IMR-90 (cell line): ENCODE measurements around the gene PHF3. TPM values are rescaled to one million over a fixed set of nuclear protein-coding genes. Genes with fewer than 3 reads are reported as not detected.

Experiments
- ATAC-seq: fragments of 200-7000 bp; cut with Tn5 transposase; 2 replicates; pipeline ENCODE4 v1.9.1; 2020; ENCODE audit warnings: low read depth, mild to moderate bottlenecking, moderate library complexity
- BruUV-seq: library from RNA; stranded (reverse); fragments of 400-500 nt; replicated peaks from 2 replicates; lab custom pipeline; 2021; lab: Mats Ljungman, UMichigan
- CTCF ChIA-PET: fragments of 300-600 bp; formaldehyde crosslinking; extraction: SDS; loops from one replicate; lab custom pipeline; 2021; ENCODE audit warnings: antibody characterized with exemption; lab: Yijun Ruan, JAX
- POLR2A ChIA-PET: fragments of 300-600 bp; sonication (Branson Sonifier 250); formaldehyde crosslinking; loops from one replicate; lab custom pipeline; 2022; ENCODE audit warnings: antibody characterized with exemption; ENCODE audit not compliant: unreplicated experiment; lab: Charles Lee
- DNase-seq: peaks from one replicate; pipeline ENCODE4 v3.0.0; 2013
- H2AFZ ChIP-seq: replicated peaks from 2 replicates; pipeline ENCODE3; 2013; ENCODE audit warnings: low read length, mild to moderate bottlenecking; ENCODE audit not compliant: poor library complexity
- H2AK5ac ChIP-seq: 2 replicates; pipeline ENCODE4 v1.6.1; 2013; ENCODE audit warnings: low read depth, low read length, inconsistent platforms
- H2AK9ac ChIP-seq: replicated peaks from 2 replicates; pipeline ENCODE3; 2013; ENCODE audit warnings: mild to moderate bottlenecking, low read depth, low read length, moderate library complexity; ENCODE audit not compliant: poor library complexity
- H2BK120ac ChIP-seq: 2 replicates; pipeline ENCODE4 v1.6.1; 2013; ENCODE audit warnings: low read depth, low read length, inconsistent platforms
- H2BK15ac ChIP-seq: 3 replicates; pipeline ENCODE4 v1.6.1; 2013; ENCODE audit warnings: low read depth, low read length, inconsistent platforms
- H2BK20ac ChIP-seq: 2 replicates; pipeline ENCODE4 v1.6.1; 2013; ENCODE audit warnings: low read depth, mild to moderate bottlenecking, inconsistent platforms, low read length, moderate library complexity
- H2BK5ac ChIP-seq: 2 replicates; pipeline ENCODE4 v1.6.1; 2013; ENCODE audit warnings: mild to moderate bottlenecking, low read depth, low read length, inconsistent platforms; ENCODE audit not compliant: poor library complexity, severe bottlenecking
- H3K14ac ChIP-seq: replicated peaks from 2 replicates; pipeline ENCODE4 v1.6.1; 2013; ENCODE audit warnings: low read depth, low read length, inconsistent platforms
- H3K18ac ChIP-seq: 2 replicates; pipeline ENCODE4 v1.6.1; 2013; ENCODE audit warnings: low read depth, low read length, control low read depth
- H3K23ac ChIP-seq: 2 replicates; pipeline ENCODE4 v1.6.1; 2013; ENCODE audit warnings: low read depth, low read length, inconsistent platforms
- H3K27ac ChIP-seq: 2 replicates; pipeline ENCODE4 v1.5.1; 2013; ENCODE audit warnings: mild to moderate bottlenecking, control low read depth, low read length; ENCODE audit not compliant: insufficient read depth
- H3K27me3 ChIP-seq: 2 replicates; pipeline ENCODE4 v1.6.1; 2013; ENCODE audit warnings: low read length; ENCODE audit not compliant: control insufficient read depth, insufficient read depth
- H3K36me3 ChIP-seq: 2 replicates; pipeline ENCODE4 v1.6.1; 2013; ENCODE audit warnings: low read length, mixed read lengths; ENCODE audit not compliant: control insufficient read depth, insufficient read depth
- H3K4ac ChIP-seq: 2 replicates; pipeline ENCODE4 v1.6.1; 2013; ENCODE audit warnings: low read depth, low read length, inconsistent platforms
- H3K4me1 ChIP-seq: 2 replicates; pipeline ENCODE4 v1.6.1; 2013; ENCODE audit warnings: low read length, mixed read lengths; ENCODE audit not compliant: control insufficient read depth, insufficient read depth
- H3K4me2 ChIP-seq: 2 replicates; pipeline ENCODE4 v1.6.1; 2013; ENCODE audit warnings: low read depth, mild to moderate bottlenecking, control low read depth, low read length, moderate library complexity
- H3K4me3 ChIP-seq: 2 replicates; pipeline ENCODE4 v1.5.1; 2013; ENCODE audit warnings: low read depth, mild to moderate bottlenecking, control low read depth, low read length, moderate library complexity; ENCODE audit not compliant: insufficient read depth
- H3K56ac ChIP-seq: 2 replicates; pipeline ENCODE4 v1.6.1; 2013; ENCODE audit warnings: low read length, inconsistent platforms; ENCODE audit not compliant: insufficient read depth; ENCODE audit errors: extremely low read depth
- H3K79me1 ChIP-seq, 2 experiments: 2 replicates each; pipeline ENCODE4 v1.6.1; 2013; ENCODE audit warnings: low read length in 2 of 2, inconsistent platforms in 1 of 2, low read depth in 1 of 2
- H3K9ac ChIP-seq: 2 replicates; pipeline ENCODE4 v1.6.1; 2013; ENCODE audit warnings: low read depth, low read length, control low read depth
- H3K9me1 ChIP-seq: 2 replicates; pipeline ENCODE4 v1.6.1; 2013; ENCODE audit warnings: low read length, inconsistent platforms; ENCODE audit not compliant: insufficient read depth
- H3K9me3 ChIP-seq: 2 replicates; pipeline ENCODE4 v1.6.1; 2013; ENCODE audit warnings: low read length; ENCODE audit not compliant: control insufficient read depth, insufficient read depth
- H4K20me1 ChIP-seq: 2 replicates; pipeline ENCODE4 v1.6.1; 2013; ENCODE audit warnings: low read length, inconsistent platforms; ENCODE audit not compliant: insufficient read depth
- H4K5ac ChIP-seq: 2 replicates; pipeline ENCODE4 v1.6.1; 2013; ENCODE audit warnings: mild to moderate bottlenecking, low read depth, low read length, control low read depth
- H4K8ac ChIP-seq, 2 experiments: 2 replicates each; pipeline ENCODE4 v1.6.1; 2013; ENCODE audit warnings: low read depth in 2 of 2, low read length in 2 of 2, control low read depth in 1 of 2, inconsistent platforms in 1 of 2
- H4K91ac ChIP-seq: 2 replicates; pipeline ENCODE4 v1.6.1; 2013; ENCODE audit warnings: low read depth, low read length, inconsistent platforms; ENCODE audit not compliant: insufficient read depth
- BHLHE40 ChIP-seq: fragments of 150-350 bp; IDR thresholded peaks from 2 replicates; pipeline ENCODE4 v1.6.1; 2016; ENCODE audit warnings: mild to moderate bottlenecking, low read depth, low read length
- CHD1 ChIP-seq: IDR thresholded peaks from 2 replicates; pipeline ENCODE4 v1.6.1; 2012; ENCODE audit warnings: low read depth, low read length, improper control_type of control experiment
- ELK1 ChIP-seq: fragments of 150-350 bp; IDR thresholded peaks from 2 replicates; pipeline ENCODE4 v1.6.1; 2016; ENCODE audit warnings: low read depth, mild to moderate bottlenecking, low read length, moderate library complexity, borderline replicate concordance
- FOS ChIP-seq: fragments of 150-350 bp; IDR thresholded peaks from 2 replicates; pipeline ENCODE4 v1.6.1; 2016; ENCODE audit warnings: low read depth, low read length
- MAFK ChIP-seq: IDR thresholded peaks from 2 replicates; pipeline ENCODE4 v1.6.1; 2012; ENCODE audit warnings: low read depth, low read length, improper control_type of control experiment
- MAZ ChIP-seq: IDR thresholded peaks from 2 replicates; pipeline ENCODE4 v1.6.1; 2012; ENCODE audit warnings: low read depth, mild to moderate bottlenecking, low read length, improper control_type of control experiment, moderate library complexity, borderline replicate concordance
- MXI1 ChIP-seq: IDR thresholded peaks from 2 replicates; pipeline ENCODE4 v1.6.1; 2012; ENCODE audit warnings: low read depth, mild to moderate bottlenecking, low read length, moderate library complexity, borderline replicate concordance
- NFE2L2 ChIP-seq: fragments of 150-350 bp; IDR thresholded peaks from 2 replicates; pipeline ENCODE4 v1.6.1; 2016; ENCODE audit warnings: low read depth, mild to moderate bottlenecking, low read length
- POLR2A ChIP-seq: IDR thresholded peaks from 2 replicates; pipeline ENCODE4 v1.6.1; 2012; ENCODE audit warnings: mild to moderate bottlenecking, low read depth, low read length
- RFX5 ChIP-seq: IDR thresholded peaks from 2 replicates; pipeline ENCODE4 v1.8.0; 2012; ENCODE audit warnings: low read depth, mild to moderate bottlenecking, low read length, moderate library complexity
- WGBS, 2 experiments: methylation state at CpG; one replicate each; pipeline versions ENCODE4 v1.1.5 to v1.1.7; 2013; ENCODE audit warnings: missing lambda C conversion rate in 2 of 2; ENCODE audit not compliant: insufficient read length in 1 of 2; ENCODE audit errors: extremely low coverage in 2 of 2; 5-methylcytosine and 5-hydroxymethylcytosine counted together
- dilution Hi-C: fragments of 300-500 bp; cut with HindIII; formaldehyde crosslinking; loops from one replicate; pipeline ENCODE4 v1.14.3; 2018; ENCODE audit warnings: low sequenced_read_pairs; ENCODE audit not compliant: unreplicated experiment
- in situ Hi-C: fragments of 300-500 bp; cut with MboI; formaldehyde crosslinking; loops from 3 replicates; pipeline ENCODE4 v1.14.3; 2019; ENCODE audit warnings: low sequenced_read_pairs, inconsistent platforms, mixed read lengths
- intact Hi-C: fragments of 100-400 bp; cut with micrococcal nuclease; formaldehyde crosslinking; loops from 2 replicates; pipeline ENCODE4 v1.10.0; 2022
- polyA plus RNA-seq, 3 experiments: library from polyadenylated mRNA; depleted of rRNA; stranded (reverse); fragments of >200 nt; gene quantifications; 2 replicates each; pipeline ENCODE4 v1.2.3, GENCODE V29; 2012; ENCODE audit warnings: low replicate concordance in 1 of 3
- total RNA-seq: library from RNA; depleted of rRNA; stranded (reverse); fragments of >200 nt; gene quantifications from 2 replicates; pipeline ENCODE4 v1.2.3, GENCODE V29; 2012
- TF ChIP-seq, protein P1 (sequence below): conservative IDR thresholded peaks from 2 replicates; pipeline ENCODE4 v1.5.1; 2012; ENCODE audit warnings: mild to moderate bottlenecking, low read depth, low read length, improper control_type of control experiment

The PHF3 gene
- total and polyA plus RNA-seq, 2 of the 4 experiments (the other 2 are of a cell fraction), result 5.6 to 27.8 TPM

DNA sequence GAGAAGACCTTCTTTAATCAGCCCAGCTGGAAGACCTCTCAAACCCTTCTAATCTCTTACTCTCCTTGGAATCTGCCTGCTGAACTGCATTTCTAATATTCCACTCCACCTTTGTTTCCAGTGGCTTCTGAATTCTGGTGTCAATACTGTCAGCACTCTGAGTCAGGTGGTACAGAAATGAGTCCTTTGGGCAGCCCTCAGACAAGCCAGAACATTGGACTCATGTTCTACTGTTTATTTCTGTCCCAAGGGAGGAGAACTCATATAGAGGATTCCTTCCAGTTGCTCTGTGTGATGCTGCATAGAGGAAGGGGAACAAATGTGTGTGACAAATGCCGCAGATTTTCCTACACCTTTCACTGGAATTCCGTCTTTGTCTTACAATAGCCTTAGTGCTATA is 114.8 kb downstream of the PHF3 start:
- Histone ChIP-seq H2BK15ac (no peak overlapping the region), H3K4me1 (no peaks in the 10 kb centered on the region), H3K27ac (no peak overlapping the region), H3K23ac (no peak overlapping the region), H3K79me1 (no peaks in the 10 kb centered on the region), H2BK120ac (no peak overlapping the region), H2AK9ac (no peak overlapping the region), H2BK20ac (no peak overlapping the region), H3K56ac (no peak overlapping the region), H4K8ac (no peak overlapping the region), H3K4ac (no peak overlapping the region), H2AK5ac (no peak overlapping the region), H4K5ac (no peak overlapping the region), H3K27me3 (peaks cover 4% of the 10 kb centered on the region), H2BK5ac (no peak overlapping the region), H4K91ac (no peak overlapping the region), H3K14ac (no peak overlapping the region), H3K9me1 (no peaks in the 10 kb centered on the region), H3K9ac (no peak overlapping the region), H3K9me3 (no peaks in the 10 kb centered on the region), H3K18ac (no peak overlapping the region), H3K4me3 (no peak overlapping the region), H3K36me3 (no peaks in the 10 kb centered on the region), H3K4me2 (no peak overlapping the region), H4K20me1 (no peaks in the 10 kb centered on the region), H2AFZ (no peak overlapping the region)
- no CpG with 5 or more reads among the region's 2 CpGs for WGBS, 2 experiments
- TF ChIP-seq CHD1, result no peak
- TF ChIP-seq MAZ, result no peak
- no peak for TF ChIP-seq MXI1
- no peak for TF ChIP-seq ELK1
- TF ChIP-seq RFX5, result no peak
- TF ChIP-seq FOS, result no peak
- TF ChIP-seq, protein P1, sequence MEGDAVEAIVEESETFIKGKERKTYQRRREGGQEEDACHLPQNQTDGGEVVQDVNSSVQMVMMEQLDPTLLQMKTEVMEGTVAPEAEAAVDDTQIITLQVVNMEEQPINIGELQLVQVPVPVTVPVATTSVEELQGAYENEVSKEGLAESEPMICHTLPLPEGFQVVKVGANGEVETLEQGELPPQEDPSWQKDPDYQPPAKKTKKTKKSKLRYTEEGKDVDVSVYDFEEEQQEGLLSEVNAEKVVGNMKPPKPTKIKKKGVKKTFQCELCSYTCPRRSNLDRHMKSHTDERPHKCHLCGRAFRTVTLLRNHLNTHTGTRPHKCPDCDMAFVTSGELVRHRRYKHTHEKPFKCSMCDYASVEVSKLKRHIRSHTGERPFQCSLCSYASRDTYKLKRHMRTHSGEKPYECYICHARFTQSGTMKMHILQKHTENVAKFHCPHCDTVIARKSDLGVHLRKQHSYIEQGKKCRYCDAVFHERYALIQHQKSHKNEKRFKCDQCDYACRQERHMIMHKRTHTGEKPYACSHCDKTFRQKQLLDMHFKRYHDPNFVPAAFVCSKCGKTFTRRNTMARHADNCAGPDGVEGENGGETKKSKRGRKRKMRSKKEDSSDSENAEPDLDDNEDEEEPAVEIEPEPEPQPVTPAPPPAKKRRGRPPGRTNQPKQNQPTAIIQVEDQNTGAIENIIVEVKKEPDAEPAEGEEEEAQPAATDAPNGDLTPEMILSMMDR, result no peak
- no peak for TF ChIP-seq BHLHE40
- TF ChIP-seq POLR2A, result no peak
- TF ChIP-seq NFE2L2, result no peak
- no peak for TF ChIP-seq MAFK
- intact Hi-C loops, result no loop called here
- BruUV-seq, result no TSS peak
- DNase-seq, result no peak
- dilution Hi-C loops, result no loop called here
- in situ Hi-C loops, result no loop called here
- ChIA-PET POLR2A (no interaction called here), CTCF (no interaction called here)
- no peak for ATAC-seq
